A204.1 (cell line): ENCODE data around the gene DNHD1.
A peak's percentile ranks its signal among the peaks of the same experiment; 100 is the strongest.

ENCODE experiments used
- FAIRE-seq: peaks from 2 replicates; lab custom pipeline; 2012; peaks lifted over from hg19 to GRCh38; lab: Jason Lieb, UNC

DNHD1 gene

DNA sequence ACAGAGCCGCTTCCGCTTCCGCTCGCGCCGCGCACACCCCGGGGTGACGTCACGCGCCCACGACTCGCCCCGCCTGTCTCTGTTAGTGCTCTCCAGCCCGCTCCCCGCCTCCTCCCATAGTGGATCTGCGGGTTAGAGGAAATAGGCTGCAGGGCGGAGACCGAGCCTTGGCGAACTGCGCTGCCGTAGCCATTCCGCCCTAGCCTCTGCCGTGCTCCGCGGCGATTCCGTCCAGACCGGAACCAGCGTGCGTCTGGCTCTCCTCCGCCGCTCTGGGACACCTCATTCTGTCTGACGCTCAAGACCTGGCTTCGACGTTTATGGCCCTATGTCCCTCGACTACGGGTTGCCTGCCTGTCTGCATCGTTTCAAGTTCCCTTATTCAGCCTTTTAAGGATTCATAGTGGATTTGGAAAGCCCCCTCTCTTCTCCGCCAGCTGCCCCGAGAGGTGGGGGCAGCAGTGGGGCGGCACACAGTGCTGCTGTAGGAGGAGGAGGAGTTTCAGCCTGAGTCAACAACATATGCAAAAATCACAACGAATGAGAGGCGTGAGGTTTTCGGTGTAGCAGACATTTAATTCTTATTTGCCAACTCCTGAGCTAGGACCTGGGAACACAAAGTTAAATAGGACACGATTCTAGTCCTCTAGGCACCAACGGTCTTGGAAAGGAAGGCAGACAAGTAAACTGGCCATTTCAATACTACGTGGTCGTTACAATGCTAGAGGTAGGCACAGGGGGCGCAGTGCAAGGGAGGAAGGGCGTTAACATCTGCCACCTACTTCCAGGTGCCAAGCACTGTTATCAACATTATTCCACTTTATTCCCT is 115.3 kb downstream of the DNHD1 start, which contains the start of gene TAF10:
TSS of gene TAF10 (minus strand) at position 4 of the 829 bp plus-strand sequence. CDS start 27 bp downstream, outside the sequence.
- no peak for FAIRE-seq

- no peak for FAIRE-seq
These were observed 116.4 kb downstream of the DNHD1 start for GRCh38 chr11:6613496-6613895.

GRCh38 chr11:6614446-6614845 is 117.4 kb downstream of the DNHD1 start:
- FAIRE-seq, result no peak

GRCh38 chr11:6615046-6615445 is 118.0 kb downstream of the DNHD1 start:
- FAIRE-seq, result no peak

DNA sequence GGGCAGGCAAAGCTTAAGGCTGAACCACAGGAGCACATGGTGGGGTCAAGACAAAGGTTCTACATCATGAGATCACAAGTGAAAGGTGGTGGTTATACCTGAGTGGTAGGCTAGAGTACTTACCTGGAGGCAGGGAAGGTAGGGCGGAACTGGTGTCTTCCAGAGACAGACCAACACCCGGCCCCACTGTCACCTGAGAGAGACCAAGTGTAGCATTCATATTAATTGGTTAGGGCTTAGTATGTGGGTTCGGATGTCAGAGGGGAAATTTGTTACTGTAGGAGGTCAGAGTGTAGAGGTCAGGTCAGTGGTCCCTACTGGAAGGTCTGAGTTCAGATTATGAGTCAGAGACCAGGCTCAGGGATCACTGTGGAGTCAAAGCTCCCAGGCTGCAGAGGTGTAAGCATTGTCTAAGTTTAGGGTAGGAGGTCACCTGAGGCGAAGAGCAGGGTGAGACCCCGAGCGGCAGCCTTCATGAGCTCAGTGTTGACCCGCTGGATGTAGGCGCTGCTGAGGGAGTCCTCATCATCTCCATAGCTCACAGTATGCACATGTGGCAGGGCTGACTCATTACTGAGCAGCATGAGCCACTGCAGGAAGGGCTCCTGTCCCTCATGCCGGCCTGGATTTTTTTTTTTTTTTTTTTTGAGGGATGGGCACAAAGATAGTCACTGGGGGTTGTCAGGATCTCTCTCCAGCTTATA is 119.0 kb downstream of the DNHD1 start:
- FAIRE-seq, result no peak

GRCh38 chr11:6616596-6617250 is 119.6 kb downstream of the DNHD1 start:
- no peak for FAIRE-seq

DNA sequence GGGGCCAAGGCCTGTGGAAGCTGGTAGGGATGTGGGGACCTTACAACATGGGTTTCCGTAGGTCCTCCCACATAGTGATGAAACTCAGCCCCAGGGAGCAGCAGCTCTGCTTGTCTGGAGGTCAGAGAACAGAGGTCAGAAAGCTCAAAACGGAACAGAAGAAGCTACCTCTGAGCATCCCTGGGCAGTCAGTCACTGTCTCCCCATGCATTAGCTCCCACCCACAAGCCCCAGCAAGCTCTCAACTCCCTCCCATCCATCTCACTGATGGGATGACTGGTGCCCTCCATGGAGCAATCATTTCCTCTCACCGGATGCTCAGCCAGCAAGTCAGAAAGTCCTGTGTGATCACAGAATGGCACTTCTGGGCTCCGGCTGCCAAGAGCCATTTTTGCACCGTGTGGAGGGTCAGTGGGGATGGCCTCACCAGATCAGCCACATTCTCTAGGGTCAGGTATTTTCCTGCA is 120.3 kb downstream of the DNHD1 start:
- no peak for FAIRE-seq

GRCh38 chr11:6618117-6619003 is 121.3 kb downstream of the DNHD1 start:
- FAIRE-seq, result no peak

DNA sequence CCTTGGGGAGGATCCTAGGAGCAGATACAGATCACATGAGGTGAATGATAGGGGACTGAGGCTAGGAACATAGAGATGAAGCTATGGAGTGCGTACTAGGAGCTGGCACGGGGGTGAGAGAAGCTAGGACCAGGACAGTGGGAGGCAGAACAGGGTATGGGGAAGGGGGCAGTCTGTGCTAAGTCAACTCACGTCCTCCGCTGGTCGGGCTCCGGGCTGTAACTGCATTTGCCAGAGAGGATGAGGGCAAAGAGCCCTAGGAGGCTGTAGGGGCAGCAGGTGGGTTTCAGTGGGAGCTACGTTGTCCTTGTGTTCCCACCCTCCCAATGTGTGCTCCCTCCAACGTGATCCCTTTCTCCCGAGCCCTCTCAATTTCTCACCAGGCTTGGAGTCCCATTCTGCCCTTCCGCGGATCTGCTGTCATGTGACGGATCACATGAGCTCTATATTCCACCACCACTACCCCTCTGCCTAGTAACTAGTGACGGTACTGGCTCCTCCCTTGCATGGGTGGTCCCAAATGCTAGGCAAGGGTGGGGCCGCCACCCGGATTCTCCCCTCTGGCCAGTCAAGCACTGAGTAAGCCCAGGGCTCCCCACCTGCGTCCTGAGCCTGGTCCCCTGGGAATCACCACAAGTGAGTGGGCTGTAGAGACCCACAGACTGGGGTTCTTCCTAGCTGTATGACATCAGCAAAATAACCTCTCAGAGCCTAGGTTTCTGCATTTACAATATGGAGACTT is 122.1 kb downstream of the DNHD1 start, which contains the start of gene TPP1:
TSS of gene TPP1 (minus strand) at position 419 of the 742 bp plus-strand sequence. CDS start at position 397, 22 bp downstream.
- peak; percentile 88 for FAIRE-seq

DNA sequence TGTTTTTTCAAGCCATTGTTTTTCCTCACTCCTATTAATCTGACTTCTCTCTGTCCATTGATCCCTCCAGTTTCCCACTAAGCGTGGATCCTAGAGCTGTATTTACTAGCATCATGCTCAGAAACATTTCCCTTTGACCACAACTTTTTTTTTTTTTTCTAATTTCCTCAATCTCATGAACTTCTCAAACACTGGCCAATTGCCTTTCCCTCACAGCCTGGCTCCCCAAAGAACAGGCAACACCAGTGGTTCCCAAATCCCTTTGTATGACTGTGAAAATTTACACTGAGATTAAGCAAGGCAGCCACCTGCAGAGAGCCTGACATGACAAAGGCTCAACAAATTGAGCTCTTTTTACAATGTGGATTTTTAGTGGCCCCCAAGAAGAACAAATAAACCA is 123.6 kb downstream of the DNHD1 start:
- FAIRE-seq, result no peak
